ENCODE data around the gene CYP8B1. TPM values are rescaled to one million over a fixed set of nuclear protein-coding genes. Genes with fewer than 3 reads are reported as not detected.

Gene CYP8B1
- total RNA-seq, 2 donors from 2014 or later: 0.20 TPM; not detected in 1

GRCh38 chr3:42856544-42856943 lies 19.1 kb downstream of the CYP8B1 start:
- DNase-seq: no peak
- Histone ChIP-seq H3K27me3 (no peaks in the 10 kb centered on the region), H3K9ac (ENCODE audit: low read depth in 2 of 2, low read length in 2 of 2) (no peak overlapping the region), H3K4me3 (no peak overlapping the region), H3K27ac (no peak overlapping the region), H3K9me3 (no peaks in the 10 kb centered on the region), H3K36me3 (no peaks in the 10 kb centered on the region), H3K4me1 (no peaks in the 10 kb centered on the region)
- no peak for TF ChIP-seq CTCF (IDR thresholded peaks at IDR 0.05)
- intact Hi-C loops (cut with DNase I): no loop called here

GRCh38 chr3:42855547-42856380 lies 19.9 kb downstream of the CYP8B1 start:
- Histone ChIP-seq H3K27me3 (no peaks in the 10 kb centered on the region), H3K4me3 (no peak overlapping the region), H3K9ac (ENCODE audit: low read depth in 2 of 2, low read length in 2 of 2) (no peak overlapping the region), H3K36me3 (no peaks in the 10 kb centered on the region), H3K4me1 (no peaks in the 10 kb centered on the region), H3K9me3 (no peaks in the 10 kb centered on the region), H3K27ac (no peak overlapping the region)
- intact Hi-C loops (cut with DNase I): no loop called here
- no peak for TF ChIP-seq CTCF (IDR thresholded peaks at IDR 0.05)
- no peak for DNase-seq

- Histone ChIP-seq H3K4me1 (no peaks in the 10 kb centered on the region), H3K4me3 (no peak overlapping the region), H3K27ac (no peak overlapping the region), H3K36me3 (no peaks in the 10 kb centered on the region), H3K9me3 (no peaks in the 10 kb centered on the region), H3K27me3 (no peaks in the 10 kb centered on the region), H3K9ac (ENCODE audit: low read depth in 2 of 2, low read length in 2 of 2) (no peak overlapping the region)
- TF ChIP-seq CTCF (IDR thresholded peaks at IDR 0.05): no peak
- DNase-seq: no peak
- intact Hi-C loops (cut with DNase I): no loop called here
Observed at GRCh38 chr3:42855219-42855546, 20.5 kb downstream of the CYP8B1 start.

- H3K27me3 ChIP-seq: no peaks in the 10 kb centered on the region
- no peaks in the 10 kb centered on the region for H3K36me3 ChIP-seq
- intact Hi-C loops (cut with DNase I): no loop called here
- H3K4me1 ChIP-seq: no peaks in the 10 kb centered on the region
- TF ChIP-seq CTCF (IDR thresholded peaks at IDR 0.05): no peak
- H3K9ac ChIP-seq (ENCODE audit: low read depth in 2 of 2, low read length in 2 of 2): no peak overlapping the region
- no peak overlapping the region for H3K27ac ChIP-seq
- no peak overlapping the region for H3K4me3 ChIP-seq
- no peaks in the 10 kb centered on the region for H3K9me3 ChIP-seq
- DNase-seq: no peak
Observed at GRCh38 chr3:42853739-42854302, 21.9 kb downstream of the CYP8B1 start.

GRCh38 chr3:42853056-42853455 lies 22.6 kb downstream of the CYP8B1 start:
- DNase-seq: no peak
- no peaks in the 10 kb centered on the region for H3K27me3 ChIP-seq
- H3K9me3 ChIP-seq: no peaks in the 10 kb centered on the region
- H3K36me3 ChIP-seq: no peaks in the 10 kb centered on the region
- H3K4me1 ChIP-seq: no peaks in the 10 kb centered on the region
- TF ChIP-seq CTCF (IDR thresholded peaks at IDR 0.05): no peak
- intact Hi-C loops (cut with DNase I): no loop called here
- H3K9ac ChIP-seq (ENCODE audit: low read depth in 2 of 2, low read length in 2 of 2): no peak overlapping the region
- no peak overlapping the region for H3K27ac ChIP-seq
- H3K4me3 ChIP-seq: no peak overlapping the region
